Astrocyte (in vitro differentiated cells and primary cell): Measurements from ENCODE around the gene OLFML3.

ENCODE experiments used
- EZH2 ChIP-seq: IDR thresholded peaks from 2 replicates; pipeline ENCODE4 v1.6.1; 2012; ENCODE audit warnings: mild to moderate bottlenecking, low read length, inconsistent platforms; ENCODE audit not compliant: insufficient read depth
- TF ChIP-seq, protein P1 (sequence below): IDR thresholded peaks from 2 replicates; pipeline ENCODE4 v1.5.1; 2011; ENCODE audit warnings: low read depth, mild to moderate bottlenecking, inconsistent platforms, low read length, moderate library complexity; ENCODE audit not compliant: insufficient read depth

- no peak for TF ChIP-seq EZH2
- TF ChIP-seq, protein P1, sequence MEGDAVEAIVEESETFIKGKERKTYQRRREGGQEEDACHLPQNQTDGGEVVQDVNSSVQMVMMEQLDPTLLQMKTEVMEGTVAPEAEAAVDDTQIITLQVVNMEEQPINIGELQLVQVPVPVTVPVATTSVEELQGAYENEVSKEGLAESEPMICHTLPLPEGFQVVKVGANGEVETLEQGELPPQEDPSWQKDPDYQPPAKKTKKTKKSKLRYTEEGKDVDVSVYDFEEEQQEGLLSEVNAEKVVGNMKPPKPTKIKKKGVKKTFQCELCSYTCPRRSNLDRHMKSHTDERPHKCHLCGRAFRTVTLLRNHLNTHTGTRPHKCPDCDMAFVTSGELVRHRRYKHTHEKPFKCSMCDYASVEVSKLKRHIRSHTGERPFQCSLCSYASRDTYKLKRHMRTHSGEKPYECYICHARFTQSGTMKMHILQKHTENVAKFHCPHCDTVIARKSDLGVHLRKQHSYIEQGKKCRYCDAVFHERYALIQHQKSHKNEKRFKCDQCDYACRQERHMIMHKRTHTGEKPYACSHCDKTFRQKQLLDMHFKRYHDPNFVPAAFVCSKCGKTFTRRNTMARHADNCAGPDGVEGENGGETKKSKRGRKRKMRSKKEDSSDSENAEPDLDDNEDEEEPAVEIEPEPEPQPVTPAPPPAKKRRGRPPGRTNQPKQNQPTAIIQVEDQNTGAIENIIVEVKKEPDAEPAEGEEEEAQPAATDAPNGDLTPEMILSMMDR = no peak
Measured at GRCh38 chr1:113983826-113984225, 4.6 kb downstream of the OLFML3 start.
